Left ventricle myocardium superior (tissue), 1 donor: ENCODE data around the gene ZC3H4. TPM values are rescaled to one million over a fixed set of nuclear protein-coding genes. Genes with fewer than 3 reads are reported as not detected.
"Not testable (repeated sequence)": the region's sequence is repeated elsewhere in the genome, so short reads cannot be mapped to it uniquely, and the experiment has no call there.

Source experiments
- ATAC-seq: fragments of 200-7000 bp; cut with Tn5 transposase; one replicate; pipeline ENCODE4 v1.9.1; 2020; ENCODE audit warnings: mild to moderate bottlenecking, moderate library complexity
- DNase-seq: peaks from one replicate; pipeline ENCODE4 v3.0.0-alpha.2; 2020
- intact Hi-C: fragments of 100-400 bp; cut with micrococcal nuclease; formaldehyde crosslinking; loops from one replicate; pipeline ENCODE4 v1.11.0; 2022
- total RNA-seq: library from RNA; stranded (reverse); fragmentation: NEBNext Ultra II Directional; extraction: Animal tissue kit (Norgen Biotek cat#: 25700); gene quantifications from one replicate; pipeline ENCODE4 v1.2.1, GENCODE V29; 2021
- donor health status: DM: no; HTN: yes; CAD: no; lungs with severe emphysema.

Gene ZC3H4
- total RNA-seq, 1 donor from 2014 or later = 22.1 TPM

DNA sequence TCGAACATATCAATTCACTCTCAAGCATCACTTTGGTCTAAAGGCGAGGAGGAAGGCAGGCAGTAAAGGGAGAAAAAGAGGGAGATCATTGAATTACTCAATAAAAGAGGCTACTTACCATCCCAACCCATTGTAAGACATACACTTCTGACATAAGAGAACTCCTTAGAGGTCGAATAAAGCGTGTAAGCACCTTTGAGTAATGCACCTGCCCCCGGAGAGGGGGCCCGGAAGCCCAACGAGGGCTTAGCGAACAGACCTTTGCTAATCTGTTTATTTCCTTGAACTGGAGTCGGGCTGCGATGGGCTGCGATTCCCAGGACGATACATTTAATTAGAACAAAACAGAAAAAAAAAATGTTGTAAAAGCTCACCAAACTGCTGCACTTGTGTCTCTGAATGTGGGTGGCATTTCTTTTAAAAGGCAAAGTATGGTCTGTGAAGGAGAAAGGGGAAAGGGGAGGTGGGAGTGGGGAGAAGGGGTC lies 3.0 kb downstream of the ZC3H4 start:
- intact Hi-C loops = no loop called here
- no peak for ATAC-seq
- peak; percentile 28 for DNase-seq

DNA sequence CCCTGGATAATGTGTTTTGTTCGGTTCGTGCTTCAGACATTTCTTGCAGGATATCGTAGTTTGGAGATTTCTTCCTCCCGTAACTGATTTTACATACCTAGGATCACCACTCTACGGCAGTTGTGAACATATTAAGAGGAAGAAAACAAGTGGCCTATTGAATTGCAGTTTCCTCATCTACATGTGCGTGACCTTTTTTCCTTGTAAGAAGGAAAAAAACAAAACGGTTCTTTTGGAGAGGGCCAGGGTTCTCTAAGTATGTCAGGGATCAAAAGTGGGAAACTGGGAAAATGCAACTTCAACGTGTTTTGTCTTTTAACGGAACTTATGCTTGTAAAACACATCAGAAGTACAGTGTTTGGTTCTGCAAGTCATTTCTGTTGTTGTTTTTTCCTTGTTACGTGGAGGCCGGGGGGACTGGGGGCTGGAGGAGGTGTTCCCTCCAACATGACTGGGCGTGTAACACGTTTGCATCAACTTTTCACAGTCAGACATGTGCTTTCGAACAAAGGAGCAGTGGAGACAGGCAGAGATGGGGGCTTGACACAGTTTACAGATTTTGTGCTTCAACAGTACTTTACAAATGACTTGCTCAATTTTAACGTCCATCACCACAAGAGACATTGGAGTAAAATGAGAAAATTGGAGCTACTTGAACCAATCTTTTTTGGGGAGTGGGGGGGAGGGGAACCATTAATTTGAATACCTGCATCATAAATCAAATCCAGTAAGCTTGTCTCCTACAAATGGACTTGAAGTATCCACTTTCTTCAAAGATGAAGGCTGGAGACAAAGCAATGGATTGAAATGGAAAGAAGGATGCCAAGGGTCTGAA lies 3.8 kb downstream of the ZC3H4 start:
- ATAC-seq = no peak
- intact Hi-C loops = no loop called here
- DNase-seq = peak; percentile 15

DNA sequence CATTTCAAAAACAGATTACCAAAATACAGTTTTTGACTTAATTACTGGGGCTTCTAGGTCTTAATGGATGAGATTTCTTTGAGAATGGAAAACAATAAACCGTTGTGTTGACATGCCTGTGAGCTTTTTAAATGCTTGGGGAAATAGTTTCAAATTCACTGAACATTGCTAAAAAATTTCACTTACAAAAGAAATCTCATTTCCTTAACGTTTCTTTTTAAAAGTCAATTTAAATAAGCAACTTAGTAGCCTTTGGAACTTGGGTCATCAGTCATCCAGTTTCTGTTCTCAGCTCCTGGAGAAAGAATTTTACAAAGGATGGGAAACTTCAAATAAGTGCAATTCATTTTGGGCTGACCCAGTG lies 4.4 kb downstream of the ZC3H4 start:
- no peak for DNase-seq
- no peak for ATAC-seq
- intact Hi-C loops = no loop called here

DNA sequence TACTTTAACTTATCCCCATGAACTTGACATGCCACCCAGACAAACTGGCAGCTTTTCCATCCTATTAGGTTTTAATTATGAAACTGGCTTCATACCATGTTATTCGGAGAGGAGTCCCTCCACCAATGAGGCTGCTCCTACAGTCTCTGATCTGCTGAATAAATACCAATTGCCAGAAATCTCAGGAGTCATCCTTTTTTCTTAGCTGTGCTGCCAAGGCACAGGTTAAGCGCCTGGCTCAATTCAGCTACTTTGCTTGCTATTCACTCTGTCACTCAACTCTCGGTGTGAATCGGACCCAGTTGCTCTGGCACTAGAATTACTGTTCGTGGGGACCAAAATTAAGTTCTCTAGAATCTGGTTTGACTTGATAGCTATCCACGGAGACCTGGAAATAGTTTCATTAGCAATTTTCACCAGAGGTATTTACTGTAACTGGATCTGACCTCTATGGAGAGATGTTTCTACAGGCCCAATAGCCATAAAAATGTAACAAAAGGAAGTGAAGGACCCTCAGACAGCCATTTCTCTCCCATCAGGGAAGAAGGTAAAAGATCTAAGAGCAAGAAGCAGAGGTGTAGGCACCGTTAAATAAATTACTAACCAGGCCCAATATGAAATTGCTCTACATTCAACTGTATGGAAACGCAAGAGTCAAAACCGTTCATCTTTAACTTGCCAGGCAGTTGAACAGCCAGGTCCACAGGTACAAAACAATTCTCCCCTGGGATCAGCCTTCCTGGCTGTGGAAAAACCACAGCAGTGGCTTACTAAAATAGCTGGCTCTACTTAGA lies 5.4 kb downstream of the ZC3H4 start:
- intact Hi-C loops = no loop called here
- ATAC-seq (no peak), DNase-seq (no peak)

DNA sequence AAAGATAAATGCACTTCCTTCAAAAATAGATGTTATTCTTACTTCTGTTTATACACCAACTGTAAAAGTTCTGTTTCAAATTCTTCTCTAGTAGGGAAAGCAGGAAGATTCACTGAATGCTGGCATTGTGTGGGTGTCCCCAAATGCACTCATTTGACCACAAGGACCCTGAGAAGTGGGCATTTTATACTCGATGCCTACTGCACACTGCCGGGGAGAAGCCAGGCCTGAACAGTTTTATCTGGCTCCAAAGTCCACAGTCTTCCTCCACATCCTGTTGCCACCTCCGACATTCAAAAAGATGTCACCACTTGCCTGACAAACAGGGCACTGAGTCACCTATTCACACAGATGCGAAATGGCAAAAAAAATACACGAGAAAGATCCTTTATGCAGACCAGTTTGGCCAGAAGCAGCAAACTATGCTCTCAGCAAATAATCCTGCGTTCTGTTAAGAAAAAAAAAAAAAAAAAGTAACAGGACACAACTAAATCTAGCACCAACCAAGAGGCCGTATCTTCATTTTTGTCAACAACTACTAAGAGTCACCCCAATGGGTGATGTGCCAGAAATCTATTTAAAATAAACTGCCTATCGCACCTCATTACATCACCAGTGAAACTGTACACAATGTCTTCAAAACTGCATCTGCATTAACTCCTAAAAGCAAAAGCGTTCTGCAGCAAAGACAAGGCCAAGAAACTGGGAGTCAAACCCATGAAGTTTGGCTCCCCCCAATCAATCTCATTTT lies 6.2 kb downstream of the ZC3H4 start:
- intact Hi-C loops = no loop called here
- ATAC-seq = peak; percentile 2
- DNase-seq = peak; percentile 16

DNA sequence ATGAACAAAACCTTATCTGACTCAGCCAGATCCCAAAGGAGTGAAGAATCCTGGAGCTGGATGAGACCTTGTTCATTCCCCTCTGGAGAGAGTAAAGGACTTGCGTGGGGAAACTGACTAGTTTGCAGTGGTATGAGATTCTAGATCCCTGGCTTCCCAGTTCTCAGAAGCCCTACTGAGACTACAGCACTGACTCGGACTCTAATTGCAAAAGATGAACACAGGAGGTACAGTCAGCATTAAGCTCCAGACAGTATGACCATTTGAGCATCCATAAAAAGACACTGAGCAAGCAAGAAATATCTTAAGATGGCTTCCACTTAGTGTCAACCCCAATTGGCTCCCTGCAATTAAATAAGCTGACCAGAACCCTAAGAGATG lies 6.8 kb downstream of the ZC3H4 start:
- ATAC-seq (peak; percentile 13), DNase-seq (no peak)
- intact Hi-C loops = no loop called here

DNA sequence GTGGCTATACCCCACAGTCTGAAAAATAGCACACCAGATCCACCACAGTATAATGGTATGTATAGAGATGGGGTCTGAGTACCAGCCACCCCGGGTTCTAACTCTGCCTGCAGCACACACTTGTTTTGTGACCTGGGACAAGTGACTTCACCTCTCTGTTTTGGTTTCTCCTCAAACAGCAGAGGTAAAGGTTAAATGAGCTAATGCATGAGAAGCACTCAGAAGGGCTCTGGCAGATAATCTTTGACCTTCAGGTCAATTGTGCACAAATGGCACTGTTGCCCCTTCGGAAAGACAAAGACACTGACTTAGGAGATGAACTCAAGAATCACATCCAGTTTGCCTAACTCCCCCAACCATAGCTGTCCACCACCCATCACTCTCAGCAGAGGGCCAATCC lies 7.7 kb downstream of the ZC3H4 start:
- DNase-seq (no peak), ATAC-seq (no peak)
- intact Hi-C loops = no loop called here

DNA sequence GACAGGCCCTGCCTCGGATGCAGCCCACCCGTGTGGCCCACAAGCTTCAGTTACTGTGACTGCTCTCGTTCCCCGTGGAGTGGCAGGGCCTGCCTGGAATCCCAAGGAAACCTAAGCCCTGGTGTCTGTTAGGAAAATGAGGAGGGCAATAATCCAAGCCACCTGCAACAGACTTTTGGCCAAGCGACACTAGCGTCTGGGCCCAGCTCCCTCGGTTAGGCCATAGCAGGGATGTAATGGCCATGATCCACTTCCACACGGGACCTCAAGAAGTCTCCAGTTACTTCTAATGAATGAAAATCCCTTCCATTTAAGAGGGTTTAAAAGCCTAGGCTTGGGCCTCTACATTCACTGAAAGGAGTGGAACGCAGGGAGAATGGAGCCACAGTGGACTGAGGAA lies 8.9 kb downstream of the ZC3H4 start:
- ATAC-seq (no peak), DNase-seq (no peak)
- intact Hi-C loops = no loop called here

DNA sequence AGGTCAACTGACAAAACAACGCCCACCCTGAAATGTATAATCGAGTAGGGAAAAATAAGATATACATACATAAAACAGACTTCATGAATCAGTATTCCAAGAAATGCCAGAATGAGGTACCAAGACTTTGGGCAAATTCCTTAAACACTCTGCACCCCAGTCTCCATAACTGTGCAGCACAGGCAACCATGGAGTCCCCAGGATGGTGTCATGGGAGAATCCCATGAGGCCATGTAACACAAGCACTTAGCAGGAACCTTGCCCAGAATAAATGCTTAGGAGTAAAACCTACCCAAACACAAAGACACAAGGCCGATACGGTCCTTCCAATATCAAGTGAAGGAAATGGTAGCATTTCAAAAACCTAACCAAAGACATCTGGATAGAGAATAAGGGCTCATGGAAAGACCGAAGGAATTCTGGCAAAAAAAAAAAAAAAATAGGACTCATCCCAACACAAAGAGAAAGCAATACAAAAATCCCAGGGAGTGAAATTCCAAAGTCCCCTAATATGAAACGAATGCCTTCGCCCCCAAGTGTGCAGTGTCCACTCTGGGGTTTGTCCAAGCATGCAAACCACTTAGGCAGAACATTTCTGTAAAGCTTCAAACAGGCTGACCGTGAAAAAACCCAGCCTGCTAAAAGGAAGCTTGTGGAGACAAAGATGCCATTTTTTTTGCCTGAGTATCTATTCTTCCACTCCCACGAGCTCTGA lies 11.1 kb downstream of the ZC3H4 start:
- intact Hi-C loops = no loop called here
- ATAC-seq = no peak
- DNase-seq = peak; percentile 1

DNA sequence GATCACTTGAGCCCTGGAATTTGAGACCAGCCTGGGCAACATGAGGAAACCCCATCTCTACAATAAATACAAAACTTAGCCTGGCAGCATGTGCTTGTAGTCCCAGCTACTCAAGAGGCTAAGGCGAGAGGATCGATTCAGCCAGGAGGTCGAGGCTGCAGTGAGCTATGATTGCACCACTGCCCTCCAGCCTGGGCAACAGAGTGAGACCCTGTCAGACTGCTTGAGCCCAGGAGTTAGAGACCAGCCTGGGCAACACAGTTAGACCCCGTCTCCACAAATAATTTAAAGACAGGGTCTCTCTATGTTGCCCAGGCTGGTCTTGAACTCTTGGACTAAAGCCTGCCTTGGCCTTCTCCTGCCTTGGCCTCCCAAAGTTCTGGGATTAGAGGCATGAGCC lies 12.5 kb downstream of the ZC3H4 start:
- intact Hi-C loops, DNase-seq, ATAC-seq: not testable (repeated sequence)

DNA sequence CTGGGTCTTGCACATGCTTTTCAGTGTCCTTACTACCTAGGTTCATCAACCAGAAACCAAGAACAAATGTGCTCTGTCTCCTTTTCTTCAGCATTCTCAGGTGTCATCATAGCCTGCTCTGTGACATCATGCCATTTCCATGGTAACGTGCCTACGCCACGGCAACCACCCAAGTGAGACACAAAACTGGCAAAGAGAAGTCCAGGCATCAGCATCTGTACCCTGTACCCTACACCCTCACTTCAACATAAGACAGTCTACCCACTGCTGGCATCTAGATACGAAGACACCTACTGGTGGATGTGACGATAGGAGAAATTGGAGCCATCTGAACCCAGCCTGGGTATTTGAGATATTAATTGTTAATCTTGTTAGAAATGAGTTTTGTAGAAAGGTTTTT lies 13.3 kb downstream of the ZC3H4 start:
- ATAC-seq (no peak), DNase-seq (no peak)
- intact Hi-C loops = no loop called here

DNA sequence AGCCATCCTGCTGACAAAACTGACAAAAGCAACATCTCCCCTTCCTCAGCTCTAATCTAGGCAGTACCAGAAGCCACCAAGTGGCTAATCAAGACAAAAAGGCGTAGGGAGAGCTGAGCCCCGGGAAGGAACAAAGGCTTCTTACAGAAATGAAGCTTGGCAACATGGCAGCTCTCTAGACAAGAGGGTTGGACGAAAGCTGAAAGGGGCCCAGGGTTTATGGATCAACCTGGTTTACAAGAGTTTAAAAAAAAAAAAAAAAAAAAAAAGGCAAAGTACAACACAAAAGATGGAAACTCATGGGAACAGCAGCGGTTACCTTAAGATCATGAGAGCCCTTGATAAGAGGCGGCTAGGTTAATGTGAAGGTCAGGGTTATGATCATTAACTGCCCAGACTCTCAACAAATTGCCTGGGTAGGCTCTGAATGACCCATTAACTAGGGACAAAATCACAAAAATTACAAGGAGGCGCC lies 14.0 kb downstream of the ZC3H4 start:
- ATAC-seq (no peak), DNase-seq (no peak)
- intact Hi-C loops = no loop called here

DNA sequence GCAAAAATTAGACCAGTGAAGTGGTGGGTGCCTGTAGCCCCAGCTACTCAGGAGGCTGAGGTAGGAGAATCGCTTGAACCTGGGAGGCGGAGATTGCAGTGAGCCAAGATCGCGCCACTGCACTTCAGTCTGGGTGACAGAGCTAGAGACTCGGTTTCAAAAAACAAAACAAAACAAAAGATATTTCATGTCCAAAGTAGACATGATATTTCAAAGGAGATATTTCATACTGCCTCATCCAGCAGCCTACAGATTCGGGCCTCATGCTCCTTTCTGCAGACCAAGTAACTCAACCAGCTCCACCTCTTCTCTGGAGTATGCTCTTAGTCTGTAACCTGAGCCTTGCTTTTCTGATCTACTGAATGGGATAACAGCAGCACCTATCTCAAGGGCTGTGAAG lies 15.0 kb downstream of the ZC3H4 start:
- ATAC-seq (no peak), DNase-seq (peak; percentile 6)
- intact Hi-C loops = no loop called here

DNA sequence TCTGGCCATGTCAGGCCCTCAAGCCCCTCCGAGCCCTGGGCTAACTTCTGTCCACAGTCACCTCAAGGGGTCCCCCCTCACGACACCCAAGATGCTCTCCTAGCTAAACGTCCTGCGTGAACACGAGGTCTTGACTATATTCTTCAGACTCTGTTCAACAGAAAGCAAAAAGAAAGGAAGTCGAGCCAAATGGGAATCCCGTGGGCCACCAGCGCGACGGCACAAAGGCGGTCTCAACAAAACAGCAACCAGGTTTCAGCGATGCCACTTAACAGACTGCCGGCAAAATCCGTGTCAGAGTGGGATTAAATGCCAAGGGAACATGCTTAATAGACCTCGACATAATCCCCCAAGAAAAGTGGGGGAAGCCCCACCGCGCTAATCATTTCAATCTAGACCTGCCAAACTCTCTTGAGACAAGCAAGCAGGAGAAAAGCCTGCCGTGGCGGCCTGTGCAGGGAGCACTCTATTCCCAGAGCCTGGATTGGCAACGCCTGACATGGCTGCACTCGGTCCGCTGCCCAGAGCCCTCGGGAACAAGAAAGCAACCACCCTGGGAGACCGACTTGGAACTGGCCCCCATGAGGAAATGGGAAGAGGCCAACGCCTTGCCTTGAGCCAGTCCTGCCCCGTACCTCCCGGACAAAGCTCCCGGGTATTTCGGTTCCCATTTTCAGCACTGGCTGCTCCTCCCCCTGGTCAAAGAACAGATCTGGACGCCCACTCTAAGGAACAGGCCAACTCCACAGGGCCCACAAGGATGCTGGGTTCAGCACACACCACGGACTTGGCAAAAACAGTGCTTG lies 16.0 kb downstream of the ZC3H4 start:
- intact Hi-C loops = no loop called here
- ATAC-seq = peak; percentile 48
- peak; percentile 63 for DNase-seq

DNA sequence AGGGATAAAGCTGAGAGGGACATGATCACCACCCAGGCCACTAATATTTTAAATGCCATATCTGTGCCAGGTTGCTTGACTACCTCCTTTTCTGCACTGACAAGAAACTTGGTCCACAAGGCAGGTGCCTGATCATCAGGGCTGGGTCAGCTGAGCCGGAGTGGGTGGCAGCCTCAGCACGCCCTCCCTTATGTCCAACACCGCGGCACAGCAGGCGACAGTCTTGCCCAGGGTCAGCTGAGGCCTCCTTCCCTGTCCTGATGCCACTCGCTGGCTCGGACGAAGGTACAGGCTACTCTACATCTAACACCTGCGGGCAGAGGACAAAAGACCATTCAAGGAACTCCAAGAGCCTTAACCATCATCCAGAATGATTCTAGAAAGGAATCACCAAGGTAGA lies 16.9 kb downstream of the ZC3H4 start:
- ATAC-seq (peak; percentile 65), DNase-seq (peak; percentile 51)
- intact Hi-C loops = no loop called here

DNA sequence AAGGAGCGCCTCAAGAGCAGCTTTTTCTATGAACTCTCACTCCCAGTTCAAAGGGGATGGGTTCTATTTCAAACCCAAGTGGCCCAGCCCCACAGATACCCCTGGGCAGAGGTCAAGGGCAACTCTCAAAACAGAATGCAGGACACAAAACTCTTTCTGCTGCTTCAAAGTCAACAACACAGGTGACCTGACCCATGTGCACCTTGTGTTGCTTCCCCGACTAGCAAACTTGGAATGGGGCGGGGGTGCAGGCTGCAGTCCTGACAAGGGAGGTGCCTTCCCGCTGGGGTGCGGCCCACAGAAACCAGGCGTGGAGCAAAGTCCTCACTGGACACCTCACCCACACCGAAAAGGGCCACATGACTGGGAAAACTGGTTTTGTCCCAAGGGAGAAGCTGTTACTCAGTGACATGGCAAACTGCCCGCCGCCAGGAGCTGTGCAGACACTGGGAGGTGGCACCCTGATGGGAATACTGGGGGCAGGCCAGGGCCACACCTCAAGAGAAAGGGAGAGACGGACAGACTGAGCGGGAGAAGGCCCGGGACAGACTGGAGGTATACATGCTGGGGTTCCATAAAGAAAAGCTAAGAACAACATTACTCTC lies 17.4 kb downstream of the ZC3H4 start:
- ATAC-seq (peak; percentile 81), DNase-seq (peak; percentile 87)
- intact Hi-C loops = no loop called here

DNA sequence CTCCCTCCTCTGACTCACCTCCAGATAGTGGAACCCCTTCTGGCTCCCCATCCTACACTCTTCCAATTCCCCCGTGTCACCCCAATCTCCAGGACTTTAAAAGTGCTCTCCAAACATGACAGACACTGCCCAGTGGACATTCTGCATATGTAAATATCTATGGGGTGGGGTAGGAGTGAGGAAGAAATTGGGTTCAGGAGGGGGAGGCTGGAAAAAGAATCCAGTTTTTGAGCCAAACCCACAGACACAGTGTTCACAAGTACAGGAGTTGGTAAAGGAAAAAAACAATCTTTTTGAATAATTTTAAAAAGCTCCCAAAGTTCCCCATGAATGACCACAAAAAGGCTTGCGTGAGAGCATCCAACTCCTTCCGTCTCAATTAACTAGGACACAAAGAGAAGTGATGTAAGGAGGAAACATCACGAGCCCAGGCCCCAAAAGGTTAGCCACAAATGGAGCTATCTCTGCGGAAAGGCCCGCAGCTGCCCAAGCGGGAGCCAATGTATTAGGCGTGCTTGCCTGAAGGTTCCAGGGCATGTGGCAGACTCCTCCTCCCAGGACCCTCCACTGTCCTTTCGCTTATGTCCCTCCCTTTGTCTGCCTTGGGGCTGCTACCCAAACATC lies 18.0 kb downstream of the ZC3H4 start:
- intact Hi-C loops = no loop called here
- DNase-seq = peak; percentile 22
- no peak for ATAC-seq
